ENCODE data around the gene FAM229A. TPM values are rescaled to one million over a fixed set of nuclear protein-coding genes. Genes with fewer than 3 reads are reported as not detected.

FAM229A gene
- total RNA-seq, 3 donors from 2014 or later (not counting 1 experiment from before 2014, with no cell fraction given): 18.3 to 23.5 (median 21.0) TPM

DNA sequence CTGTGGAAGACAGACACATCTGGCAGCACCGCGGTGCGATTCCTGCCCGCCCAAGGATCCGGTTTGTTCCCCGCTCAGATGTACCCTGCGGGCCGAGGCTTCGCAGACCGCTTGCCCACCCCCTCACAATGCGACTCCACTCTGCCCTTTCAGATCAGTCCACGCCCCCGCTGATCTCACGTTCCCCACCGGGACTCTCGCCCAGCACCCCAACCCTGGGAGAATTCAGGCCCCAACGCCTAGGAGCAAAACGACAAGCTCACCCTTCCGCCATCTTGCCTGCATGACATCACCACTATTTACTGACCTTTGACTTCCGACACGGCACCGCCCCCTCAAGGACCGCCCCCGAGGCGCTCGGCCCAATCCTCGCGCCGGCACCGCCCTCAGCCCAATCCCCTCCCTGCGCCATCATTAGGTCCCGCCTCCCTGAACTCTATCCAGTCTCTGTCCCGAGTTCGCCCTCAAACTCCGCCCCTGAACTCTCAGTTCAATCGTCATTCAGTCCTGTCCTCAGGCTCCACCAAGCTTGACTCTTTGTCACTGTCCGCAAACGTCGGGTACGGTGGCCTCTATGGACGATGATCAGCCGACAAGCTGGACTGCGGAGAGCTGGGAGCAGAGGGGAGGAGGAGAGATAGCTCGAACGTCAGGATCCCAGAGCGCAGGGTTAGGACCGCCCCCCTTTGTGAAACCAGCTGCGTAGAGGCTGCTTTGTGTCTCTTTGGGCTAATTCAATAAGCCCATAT, 32.0 kb upstream of the FAM229A start, which contains the start of gene BSDC1:
TSS of gene BSDC1 (minus strand) at position 301 of the 749 bp plus-strand sequence. CDS start at position 274, 27 bp downstream.
- H3K4me1 Mint-ChIP-seq: peaks cover 21 to 22% of the 10 kb centered on the region in 2 donors
- H3K27me3 ChIP-seq (ENCODE audit: control insufficient read depth, insufficient read depth, low read length): no peaks in the 10 kb centered on the region
- H3K4me3 ChIP-seq (ENCODE audit: low read length): peak within 1 kb of the TSS; percentile 76
- intact Hi-C loops (cut with micrococcal nuclease): loop anchor here (2.0 to 5.0 kb wide), 2 partner anchors 42 to 60 kb away; no protein-coding TSS in a partner anchor
- H3K4me3 Mint-ChIP-seq: peak within 1 kb of the TSS; percentile 100
- WGBS (ENCODE audit: insufficient coverage): under 1% methylated on average over 48 of the region's 48 CpGs
- DNase-seq: peak; percentile 98 to 99
- peaks cover 17% of the 10 kb centered on the region for H3K36me3 ChIP-seq (ENCODE audit: control insufficient read depth, insufficient read depth, low read length)
- TF ChIP-seq, protein P1, sequence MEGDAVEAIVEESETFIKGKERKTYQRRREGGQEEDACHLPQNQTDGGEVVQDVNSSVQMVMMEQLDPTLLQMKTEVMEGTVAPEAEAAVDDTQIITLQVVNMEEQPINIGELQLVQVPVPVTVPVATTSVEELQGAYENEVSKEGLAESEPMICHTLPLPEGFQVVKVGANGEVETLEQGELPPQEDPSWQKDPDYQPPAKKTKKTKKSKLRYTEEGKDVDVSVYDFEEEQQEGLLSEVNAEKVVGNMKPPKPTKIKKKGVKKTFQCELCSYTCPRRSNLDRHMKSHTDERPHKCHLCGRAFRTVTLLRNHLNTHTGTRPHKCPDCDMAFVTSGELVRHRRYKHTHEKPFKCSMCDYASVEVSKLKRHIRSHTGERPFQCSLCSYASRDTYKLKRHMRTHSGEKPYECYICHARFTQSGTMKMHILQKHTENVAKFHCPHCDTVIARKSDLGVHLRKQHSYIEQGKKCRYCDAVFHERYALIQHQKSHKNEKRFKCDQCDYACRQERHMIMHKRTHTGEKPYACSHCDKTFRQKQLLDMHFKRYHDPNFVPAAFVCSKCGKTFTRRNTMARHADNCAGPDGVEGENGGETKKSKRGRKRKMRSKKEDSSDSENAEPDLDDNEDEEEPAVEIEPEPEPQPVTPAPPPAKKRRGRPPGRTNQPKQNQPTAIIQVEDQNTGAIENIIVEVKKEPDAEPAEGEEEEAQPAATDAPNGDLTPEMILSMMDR (IDR thresholded peaks at IDR 0.05): no peak
- peak within 1 kb of the TSS; percentile 97 to 98 for H3K27ac Mint-ChIP-seq
- H3K4me1 ChIP-seq (ENCODE audit: control insufficient read depth, insufficient read depth, low read length): peaks cover 16% of the 10 kb centered on the region
- H3K36me3 Mint-ChIP-seq: no peaks in the 10 kb centered on the region
- peak; percentile 96 to 100 (median 97) for ATAC-seq
- no peaks in the 10 kb centered on the region for H3K9me3 ChIP-seq (ENCODE audit: control insufficient read depth, insufficient read depth, low read length)
- peaks cover 0 to 10% of the 10 kb centered on the region in 2 donors for H3K27me3 Mint-ChIP-seq (ENCODE audit: low read depth in 2 of 2)
- no peaks in the 10 kb centered on the region for H3K9me3 Mint-ChIP-seq
- peak within 1 kb of the TSS; percentile 91 for H3K27ac ChIP-seq (ENCODE audit: low read length)

DNA sequence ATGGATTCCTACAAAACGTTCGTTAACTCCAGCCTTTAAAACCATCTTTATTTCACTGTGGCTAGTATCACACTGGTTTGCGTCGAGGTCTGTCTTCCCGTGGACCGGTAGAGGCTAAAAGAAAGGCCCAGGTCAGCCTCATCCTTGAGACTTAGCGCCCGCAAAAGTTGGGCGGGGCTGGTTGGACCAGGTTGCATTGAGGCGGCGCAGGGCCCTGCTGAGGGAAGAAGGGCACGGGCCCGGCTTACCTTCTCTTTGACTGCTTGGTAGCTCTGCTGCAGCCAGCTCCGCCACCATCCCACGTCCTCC, 31.5 kb upstream of the FAM229A start:
- intact Hi-C loops (cut with micrococcal nuclease): loop anchor here (2.0 to 5.0 kb wide), 2 partner anchors 41 to 59 kb away; no protein-coding TSS in a partner anchor

GRCh38 chr1:32393136-32393535, 30.9 kb upstream of the FAM229A start:
- Histone ChIP-seq H3K9me3 (ENCODE audit: control insufficient read depth, insufficient read depth, low read length) (no peaks in the 10 kb centered on the region), H3K27me3 (ENCODE audit: control insufficient read depth, insufficient read depth, low read length) (no peaks in the 10 kb centered on the region), H3K27ac (ENCODE audit: low read length) (peak overlapping the region; percentile 91), H3K4me3 (ENCODE audit: low read length) (no peak overlapping the region), H3K36me3 (ENCODE audit: control insufficient read depth, insufficient read depth, low read length) (peaks cover 21% of the 10 kb centered on the region), H3K4me1 (ENCODE audit: control insufficient read depth, insufficient read depth, low read length) (peaks cover 16% of the 10 kb centered on the region)
- peak overlapping the region; percentile 97 to 98 for H3K27ac Mint-ChIP-seq
- 89% methylated on average over 1 of the region's 1 CpG for WGBS (ENCODE audit: insufficient coverage)
- peak overlapping the region; percentile 100 for H3K4me3 Mint-ChIP-seq
- no peaks in the 10 kb centered on the region for H3K9me3 Mint-ChIP-seq
- H3K27me3 Mint-ChIP-seq (ENCODE audit: low read depth in 2 of 2): peaks cover 0 to 4% of the 10 kb centered on the region in 2 donors
- peaks cover 21 to 22% of the 10 kb centered on the region in 2 donors for H3K4me1 Mint-ChIP-seq
- TF ChIP-seq, protein P1 (IDR thresholded peaks at IDR 0.05): no peak
- ATAC-seq: no peak
- H3K36me3 Mint-ChIP-seq: no peaks in the 10 kb centered on the region
- intact Hi-C loops (cut with micrococcal nuclease): loop anchor here (5.0 kb wide), 1 partner anchor 41 kb away; no protein-coding TSS in a partner anchor
- DNase-seq: no peak

More for the DNA sequence above, 31.5 kb upstream of the FAM229A start:
- peaks cover 21 to 22% of the 10 kb centered on the region in 2 donors for H3K4me1 Mint-ChIP-seq
- H3K36me3 ChIP-seq (ENCODE audit: control insufficient read depth, insufficient read depth, low read length): peaks cover 19% of the 10 kb centered on the region
- ATAC-seq (peak; percentile 19 to 41 (median 33)), DNase-seq (no peak)
- H3K27ac ChIP-seq (ENCODE audit: low read length): peak overlapping the region; percentile 91
- 4% methylated on average over 15 of the region's 15 CpGs for whole genome bisulfite sequencing (ENCODE audit: insufficient coverage)
- H3K4me3 Mint-ChIP-seq: peak overlapping the region; percentile 100
- peaks cover 0 to 8% of the 10 kb centered on the region in 2 donors for H3K27me3 Mint-ChIP-seq (ENCODE audit: low read depth in 2 of 2)
- H3K4me1 ChIP-seq (ENCODE audit: control insufficient read depth, insufficient read depth, low read length): peaks cover 16% of the 10 kb centered on the region
- no peaks in the 10 kb centered on the region for H3K27me3 ChIP-seq (ENCODE audit: control insufficient read depth, insufficient read depth, low read length)
- H3K9me3 ChIP-seq (ENCODE audit: control insufficient read depth, insufficient read depth, low read length): no peaks in the 10 kb centered on the region
- H3K36me3 Mint-ChIP-seq: no peaks in the 10 kb centered on the region
- H3K4me3 ChIP-seq (ENCODE audit: low read length): peak overlapping the region; percentile 76
- peak overlapping the region; percentile 97 to 98 for H3K27ac Mint-ChIP-seq
- H3K9me3 Mint-ChIP-seq: no peaks in the 10 kb centered on the region
- TF ChIP-seq, protein P1 (IDR thresholded peaks at IDR 0.05): no peak

Data from natural killer cell (primary cell).